Dermis microvascular lymphatic vessel endothelial cell (primary cell): ENCODE results near the gene CDH7. TPM values are rescaled to one million over a fixed set of nuclear protein-coding genes. Genes with fewer than 3 reads are reported as not detected.

ENCODE experiments used
- DNase-seq, 2 donors: peaks; one replicate each; pipeline versions ENCODE4 v3.0.0 to v3.0.0-alpha.2; 2010; ENCODE audit warnings: low read depth in 2 of 2
- total RNA-seq: library from RNA; depleted of rRNA; stranded (reverse); fragments of >200 nt; gene quantifications from 2 replicates; pipeline ENCODE4 v1.2.1, GENCODE V29; 2014

The CDH7 gene
- total RNA-seq, 1 donor from 2014 or later, result not detected

GRCh38 chr18:65919018-65919417 is 168.2 kb downstream of the CDH7 start:
- no peak for DNase-seq

GRCh38 chr18:65919663-65920062 is 168.9 kb downstream of the CDH7 start:
- no peak for DNase-seq

- no peak for DNase-seq
Measured at GRCh38 chr18:65922103-65922502, 171.3 kb downstream of the CDH7 start.

- DNase-seq, result no peak
Measured at GRCh38 chr18:65924904-65925303, 174.1 kb downstream of the CDH7 start.

GRCh38 chr18:65934874-65935273 is 184.1 kb downstream of the CDH7 start:
- DNase-seq, result no peak

- no peak for DNase-seq
Measured at GRCh38 chr18:65936678-65937077, 185.9 kb downstream of the CDH7 start.

- no peak for DNase-seq
Measured at GRCh38 chr18:65937180-65937579, 186.4 kb downstream of the CDH7 start.

GRCh38 chr18:65938592-65939372 is 188.0 kb downstream of the CDH7 start:
- DNase-seq, result peak; percentile 3 to 23
